HepG2 (cell line): ENCODE data around the gene CCDC121. TPM values are rescaled to one million over a fixed set of nuclear protein-coding genes. Genes with fewer than 3 reads are reported as not detected.

ENCODE experiments used
- DR1 ChIP-seq: sonication (generic); formaldehyde crosslinking; IDR thresholded peaks from 2 replicates; pipeline ENCODE4 v1.8.0; 2021; ENCODE audit warnings: mild to moderate bottlenecking, missing genetic modification reagents, inconsistent platforms
- ETV6 ChIP-seq: sonication (generic); formaldehyde crosslinking; conservative IDR thresholded peaks from 2 replicates; pipeline ENCODE4 v1.4.0; 2020; ENCODE audit warnings: missing genetic modification reagents
- MIER2 ChIP-seq: IDR thresholded peaks from 2 replicates; pipeline ENCODE4 v1.6.1; 2016; ENCODE audit warnings: missing biosample characterization, missing genetic modification reagents
- NFE2 ChIP-seq: sonication (generic); formaldehyde crosslinking; IDR thresholded peaks from 2 replicates; pipeline ENCODE4 v1.4.0; 2020; ENCODE audit warnings: missing genetic modification reagents
- NFIB ChIP-seq: sonication (generic); formaldehyde crosslinking; IDR thresholded peaks from 2 replicates; pipeline ENCODE4 v1.9.0; 2021; ENCODE audit warnings: missing genetic modification reagents, mild to moderate bottlenecking, borderline replicate concordance
- REXO4 ChIP-seq: sonication (generic); formaldehyde crosslinking; IDR thresholded peaks from 2 replicates; pipeline ENCODE4 v1.8.0; 2022; ENCODE audit warnings: missing genetic modification reagents, mild to moderate bottlenecking, borderline replicate concordance
- SALL1 ChIP-seq: sonication (generic); formaldehyde crosslinking; IDR thresholded peaks from 2 replicates; pipeline ENCODE4 v1.8.0; 2022; ENCODE audit warnings: mild to moderate bottlenecking, missing genetic modification reagents
- SATB2 ChIP-seq: sonication (generic); formaldehyde crosslinking; IDR thresholded peaks from 2 replicates; pipeline ENCODE4 v1.5.0; 2020; ENCODE audit warnings: missing genetic modification reagents
- SUZ12 ChIP-seq: fragments of 150-350 bp; IDR thresholded peaks from 2 replicates; pipeline ENCODE4 v1.6.1; 2014; ENCODE audit warnings: low read depth, low read length
- TFDP1 ChIP-seq: IDR thresholded peaks from 2 replicates; pipeline ENCODE4 v1.6.1; 2016; ENCODE audit warnings: missing compliant biosample characterization, missing genetic modification reagents, borderline replicate concordance
- THAP9 ChIP-seq: sonication (generic); formaldehyde crosslinking; IDR thresholded peaks from 2 replicates; pipeline ENCODE4; 2020; ENCODE audit warnings: missing genetic modification reagents, mild to moderate bottlenecking, borderline replicate concordance
- ZBTB7A ChIP-seq: sonication (generic); formaldehyde crosslinking; IDR thresholded peaks from 2 replicates; pipeline ENCODE4 v1.8.0; 2022; ENCODE audit warnings: mild to moderate bottlenecking, missing genetic modification reagents
- ZNF20 ChIP-seq: sonication (generic); formaldehyde crosslinking; IDR thresholded peaks from 2 replicates; pipeline ENCODE4 v1.4.0; 2020; ENCODE audit warnings: mild to moderate bottlenecking, moderate library complexity, missing genetic modification reagents
- ZNF251 ChIP-seq: sonication (generic); formaldehyde crosslinking; IDR thresholded peaks from 2 replicates; pipeline ENCODE4 v1.9.0; 2021; ENCODE audit warnings: mild to moderate bottlenecking, missing genetic modification reagents
- ZNF333 ChIP-seq: sonication (generic); formaldehyde crosslinking; IDR thresholded peaks from 2 replicates; pipeline ENCODE4 v1.4.0; 2020; ENCODE audit warnings: mild to moderate bottlenecking, missing genetic modification reagents, borderline replicate concordance
- ZNF792 ChIP-seq: IDR thresholded peaks from 2 replicates; pipeline ENCODE4 v1.6.1; 2016
- polyA plus RNA-seq, 8 experiments: library from polyadenylated mRNA; depleted of rRNA in 3 of 8; stranded (reverse) in 7 of 8; unstranded in 1 of 8; fragments of >200 nt; fragmentation: Illumina TruSeq in 4 of 8; extraction: Trizol in 4 of 8; gene quantifications; 2 replicates each; pipeline versions ENCODE4 v1.2.1 to v1.2.3, GENCODE V29; 2011 to 2016; ENCODE audit warnings: low read depth in 4 of 8, missing spikeins in 1 of 8, mixed read lengths in 1 of 8; ENCODE audit not compliant: insufficient read depth in 1 of 8
- total RNA-seq, 5 experiments: library from RNA; depleted of rRNA; stranded (reverse); fragments of >200 nt; fragmentation: Illumina TruSeq; extraction: Trizol; gene quantifications; 2 replicates each; pipeline ENCODE4 v1.2.3, GENCODE V29; 2016; ENCODE audit warnings: low read depth in 1 of 5
- TF ChIP-seq, protein P1 (sequence below): sonication (generic); formaldehyde crosslinking; IDR thresholded peaks from 2 replicates; pipeline ENCODE4 v1.8.1; 2023; ENCODE audit warnings: mild to moderate bottlenecking, missing genetic modification reagents
- TF ChIP-seq, protein P2 (sequence below): sonication (generic); formaldehyde crosslinking; IDR thresholded peaks from 2 replicates; pipeline ENCODE4 v1.8.0; 2023; ENCODE audit warnings: mild to moderate bottlenecking, missing genetic modification reagents
- TF ChIP-seq, protein P3 (sequence below): sonication (generic); formaldehyde crosslinking; IDR thresholded peaks from 2 replicates; pipeline ENCODE4 v1.4.0; 2020; ENCODE audit warnings: missing genetic modification reagents

Gene CCDC121
- total and polyA plus RNA-seq, 2 of the 13 experiments (the other 11 are each of a cell fraction or from before 2014, with no cell fraction given): 1.9 to 3.0 TPM

GRCh38 chr2:27628767-27629709, at the start of gene CCDC121, which contains the start of gene GPN1 (continued):
- TF ChIP-seq ZNF251 (CRISPR knock-in tag) (no peak), SALL1 (CRISPR knock-in tag) (peak; percentile 95), SUZ12 (no peak), ZNF20 (CRISPR knock-in tag) (no peak), ZNF792 (CRISPR knock-in tag) (peak; percentile 94), NFE2 (CRISPR knock-in tag) (no peak), MIER2 (peak; percentile 22; the same call in 1 of the 2 replicates), THAP9 (CRISPR knock-in tag) (peak; percentile 89), ZBTB7A (peak; percentile 84), ZNF333 (no peak), SATB2 (no peak), ETV6 (CRISPR knock-in tag) (peak; percentile 25), TFDP1 (CRISPR knock-in tag) (peak; percentile 73; the same call in 1 of the 2 replicates), DR1 (CRISPR knock-in tag) (peak; percentile 80), NFIB (CRISPR knock-in tag) (no peak), REXO4 (no peak)
- TF ChIP-seq, protein P1, sequence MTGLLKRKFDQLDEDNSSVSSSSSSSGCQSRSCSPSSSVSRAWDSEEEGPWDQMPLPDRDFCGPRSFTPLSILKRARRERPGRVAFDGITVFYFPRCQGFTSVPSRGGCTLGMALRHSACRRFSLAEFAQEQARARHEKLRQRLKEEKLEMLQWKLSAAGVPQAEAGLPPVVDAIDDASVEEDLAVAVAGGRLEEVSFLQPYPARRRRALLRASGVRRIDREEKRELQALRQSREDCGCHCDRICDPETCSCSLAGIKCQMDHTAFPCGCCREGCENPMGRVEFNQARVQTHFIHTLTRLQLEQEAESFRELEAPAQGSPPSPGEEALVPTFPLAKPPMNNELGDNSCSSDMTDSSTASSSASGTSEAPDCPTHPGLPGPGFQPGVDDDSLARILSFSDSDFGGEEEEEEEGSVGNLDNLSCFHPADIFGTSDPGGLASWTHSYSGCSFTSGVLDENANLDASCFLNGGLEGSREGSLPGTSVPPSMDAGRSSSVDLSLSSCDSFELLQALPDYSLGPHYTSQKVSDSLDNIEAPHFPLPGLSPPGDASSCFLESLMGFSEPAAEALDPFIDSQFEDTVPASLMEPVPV (CRISPR knock-in tag): peak; percentile 65; the same call in 1 of the 2 replicates
- TF ChIP-seq, protein P2, sequence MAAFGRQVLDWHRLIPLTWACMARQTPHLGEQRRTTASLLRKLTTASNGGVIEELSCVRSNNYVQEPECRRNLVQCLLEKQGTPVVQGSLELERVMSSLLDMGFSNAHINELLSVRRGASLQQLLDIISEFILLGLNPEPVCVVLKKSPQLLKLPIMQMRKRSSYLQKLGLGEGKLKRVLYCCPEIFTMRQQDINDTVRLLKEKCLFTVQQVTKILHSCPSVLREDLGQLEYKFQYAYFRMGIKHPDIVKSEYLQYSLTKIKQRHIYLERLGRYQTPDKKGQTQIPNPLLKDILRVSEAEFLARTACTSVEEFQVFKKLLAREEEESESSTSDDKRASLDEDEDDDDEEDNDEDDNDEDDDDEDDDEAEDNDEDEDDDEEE (CRISPR knock-in tag): peak; percentile 98
- TF ChIP-seq, protein P3, sequence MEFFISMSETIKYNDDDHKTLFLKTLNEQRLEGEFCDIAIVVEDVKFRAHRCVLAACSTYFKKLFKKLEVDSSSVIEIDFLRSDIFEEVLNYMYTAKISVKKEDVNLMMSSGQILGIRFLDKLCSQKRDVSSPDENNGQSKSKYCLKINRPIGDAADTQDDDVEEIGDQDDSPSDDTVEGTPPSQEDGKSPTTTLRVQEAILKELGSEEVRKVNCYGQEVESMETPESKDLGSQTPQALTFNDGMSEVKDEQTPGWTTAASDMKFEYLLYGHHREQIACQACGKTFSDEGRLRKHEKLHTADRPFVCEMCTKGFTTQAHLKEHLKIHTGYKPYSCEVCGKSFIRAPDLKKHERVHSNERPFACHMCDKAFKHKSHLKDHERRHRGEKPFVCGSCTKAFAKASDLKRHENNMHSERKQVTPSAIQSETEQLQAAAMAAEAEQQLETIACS: no peak
